GM18870 (cell line): ENCODE results near the gene ZNF418.
A peak's percentile ranks its signal among the peaks of the same experiment; 100 is the strongest.

Source experiments
- ATAC-seq: cut with Tn5 transposase; IDR thresholded peaks from one replicate; pipeline ENCODE4 v1.9.1; 2021; ENCODE audit warnings: moderate library complexity; ENCODE audit not compliant: unreplicated experiment

Gene ZNF418

GRCh38 chr19:57934820-57935665, at the start of gene ZNF418:
ZNF418 (minus strand) TSS chr19:57935402; CDS start chr19:57933822, 1,580 bp downstream.
- peak; percentile 68 for ATAC-seq

DNA sequence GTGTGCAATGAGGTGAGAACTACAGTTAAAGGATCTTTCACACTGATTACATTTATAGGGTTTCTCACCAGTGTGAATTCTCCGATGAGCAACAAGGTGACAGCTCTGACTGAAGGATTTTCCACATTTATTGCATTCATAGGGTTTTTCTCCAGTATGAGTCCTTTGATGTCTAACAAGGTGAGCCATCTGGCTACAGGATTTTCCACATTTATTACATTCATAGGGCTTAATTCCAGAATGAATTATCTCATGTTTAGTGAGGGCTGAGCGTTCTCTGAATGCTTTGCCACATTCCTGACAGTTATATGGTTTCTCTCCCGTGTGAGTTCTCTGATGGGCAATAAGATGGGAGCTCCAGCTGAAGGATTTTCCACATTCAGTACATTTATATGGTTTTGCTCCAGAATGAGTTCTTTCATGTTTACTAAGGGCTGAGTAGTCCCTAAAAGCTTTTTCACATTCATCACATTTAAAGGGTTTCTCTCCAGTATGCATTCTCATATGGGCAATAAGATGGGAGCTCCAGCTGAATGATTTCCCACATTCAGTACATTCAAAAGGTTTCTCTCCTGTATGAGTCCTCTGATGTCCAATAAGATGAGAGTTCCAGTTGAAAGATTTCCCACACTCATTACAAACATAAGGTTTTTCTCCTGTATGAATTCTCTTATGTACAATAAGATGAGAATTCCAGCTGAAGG, 43.5 kb upstream of the ZNF418 start:
- no peak for ATAC-seq

- no peak for ATAC-seq
Observed at GRCh38 chr19:57974434-57974833, 39.2 kb upstream of the ZNF418 start, which contains the start of gene C19orf18. C19orf18 (minus strand) TSS chr19:57974534; CDS start chr19:57974432, 102 bp downstream.

DNA sequence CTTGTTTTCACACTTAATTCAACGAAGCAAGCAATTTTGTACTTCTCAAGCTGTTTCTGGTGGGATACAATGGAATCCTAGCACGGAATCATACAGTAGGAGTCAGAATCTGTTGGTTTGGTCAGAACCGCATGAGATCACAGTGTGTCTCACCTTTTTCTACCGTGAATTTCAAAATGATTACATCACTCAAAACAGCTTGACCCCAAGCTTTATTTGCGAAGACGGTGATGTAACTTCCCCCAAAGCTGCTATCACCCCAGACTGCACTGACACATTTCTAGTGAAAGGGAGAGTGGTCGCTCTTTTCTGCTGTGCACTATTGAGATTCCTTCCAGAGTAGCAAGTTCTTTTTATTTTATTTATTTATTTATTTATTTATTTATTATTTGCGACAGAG, 29.6 kb upstream of the ZNF418 start:
- ATAC-seq = no peak

DNA sequence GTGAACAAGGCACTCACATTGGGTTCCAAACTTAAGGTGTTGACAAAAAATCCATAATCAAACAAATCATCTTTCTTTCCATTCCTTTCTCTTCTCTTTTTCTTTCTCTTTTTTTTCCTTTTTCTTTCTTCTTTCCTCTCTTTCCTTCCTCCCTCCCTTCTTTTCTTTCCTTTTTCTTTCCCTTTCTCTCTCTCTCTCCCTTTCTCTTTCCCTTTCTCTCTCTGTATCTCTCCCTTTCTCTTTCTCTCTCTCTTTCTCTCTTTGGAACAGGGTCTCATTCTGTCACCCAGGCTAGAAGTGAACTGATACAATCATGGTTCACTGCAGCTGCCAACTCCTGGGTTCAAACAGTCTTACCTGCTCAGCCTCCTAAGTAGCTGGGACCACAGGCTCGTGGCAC, 26.6 kb upstream of the ZNF418 start:
- ATAC-seq = no peak

GRCh38 chr19:57954996-57955395, 19.8 kb upstream of the ZNF418 start:
- ATAC-seq = no peak

DNA sequence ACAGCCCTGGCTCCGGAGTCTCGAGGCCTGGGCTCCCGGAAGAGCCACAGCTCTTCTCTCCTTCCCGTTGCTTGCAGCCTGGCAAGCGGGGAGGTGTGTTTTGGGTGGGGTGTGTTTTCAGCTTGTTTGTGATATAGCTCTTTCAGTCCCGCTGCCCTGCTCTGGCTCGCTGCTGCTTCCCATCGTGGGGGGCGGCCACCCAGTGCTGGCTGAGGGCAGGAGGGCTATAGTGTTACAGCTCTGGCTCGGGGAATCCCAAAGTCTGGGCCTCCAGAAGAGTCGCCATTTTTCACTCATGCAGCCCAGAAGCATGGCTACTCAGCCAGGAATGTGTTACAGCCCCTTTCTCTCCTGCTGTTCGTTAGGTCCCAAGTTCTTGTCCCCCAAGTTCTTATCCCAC, 14.5 kb upstream of the ZNF418 start:
- no peak for ATAC-seq

DNA sequence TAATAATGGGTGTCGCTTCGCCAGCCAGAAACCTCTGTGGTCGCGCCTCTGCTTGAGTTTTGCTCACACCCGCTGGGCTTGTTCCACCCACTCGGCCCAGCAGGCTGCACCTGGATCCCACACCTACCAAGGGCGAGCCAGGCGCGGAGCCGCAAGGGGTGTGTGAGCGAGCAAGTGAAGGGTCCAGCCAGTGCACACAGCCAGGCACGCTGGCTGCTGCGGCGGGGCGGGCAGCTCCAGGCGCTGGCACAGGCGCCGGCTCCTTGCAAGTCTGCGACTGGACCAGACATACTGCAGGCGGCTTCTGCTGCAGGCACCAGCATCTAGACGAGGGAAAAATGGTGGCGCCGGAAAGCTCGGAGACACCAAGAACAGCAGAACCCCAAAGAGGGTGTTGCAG, 14.1 kb upstream of the ZNF418 start:
- no peak for ATAC-seq

GRCh38 chr19:57947419-57948134, 12.4 kb upstream of the ZNF418 start, which contains the start of gene ZNF256:
ZNF256 (minus strand) TSS chr19:57947706; CDS start chr19:57947474, 232 bp downstream.
- peak; percentile 84 for ATAC-seq

DNA sequence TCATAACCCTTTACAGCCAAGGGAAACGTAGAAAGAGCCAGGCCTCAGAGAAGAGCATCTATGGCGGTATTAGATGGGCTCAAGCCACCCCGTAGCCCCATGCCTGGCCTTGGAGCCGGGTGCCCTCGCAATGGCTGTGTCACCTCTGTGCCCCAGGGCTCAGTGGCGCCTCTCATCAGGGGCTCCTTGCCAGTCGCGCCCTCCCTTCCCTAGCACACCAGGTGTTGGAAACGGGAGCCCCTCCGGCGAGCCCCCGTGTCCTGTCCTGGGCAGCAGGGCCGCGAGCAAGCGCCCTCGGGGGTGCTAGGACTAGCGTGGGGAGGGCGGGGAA, 11.9 kb upstream of the ZNF418 start:
- ATAC-seq = no peak

GRCh38 chr19:57946316-57946715, 11.1 kb upstream of the ZNF418 start:
- no peak for ATAC-seq

- no peak for ATAC-seq
Observed at GRCh38 chr19:57941593-57941992, 6.4 kb upstream of the ZNF418 start.

- no peak for ATAC-seq
Observed at GRCh38 chr19:57935731-57936130, 529 bp upstream of the ZNF418 start.

DNA sequence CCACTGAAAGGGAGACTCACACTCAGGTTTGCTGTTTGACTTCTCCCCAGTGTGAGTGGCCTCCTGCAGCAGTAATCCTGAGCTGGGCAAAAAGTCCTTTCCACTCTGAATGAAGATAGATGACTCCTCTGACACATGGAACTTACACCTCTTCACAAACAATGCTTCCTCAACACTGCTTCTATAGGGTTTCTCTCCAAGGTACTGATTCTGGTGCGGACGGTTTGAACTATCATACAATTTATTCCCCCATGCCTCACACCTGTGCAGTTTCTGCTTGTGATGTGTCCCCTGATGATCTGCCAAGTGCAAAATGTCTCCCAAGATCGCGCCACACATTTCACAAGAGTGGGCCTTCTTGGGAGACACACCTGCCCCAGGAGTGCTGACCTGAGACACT, 7.6 kb downstream of the ZNF418 start:
- no peak for ATAC-seq

GRCh38 chr19:57916168-57916995, 18.8 kb downstream of the ZNF418 start, which contains the start of gene ZNF417:
ZNF417 (minus strand) TSS chr19:57916592; CDS start chr19:57916411, 181 bp downstream.
- ATAC-seq = peak; percentile 93

- no peak for ATAC-seq
Observed at GRCh38 chr19:57914531-57914930, 20.7 kb downstream of the ZNF418 start.

GRCh38 chr19:57907394-57907793, 27.8 kb downstream of the ZNF418 start:
- no peak for ATAC-seq

- ATAC-seq = no peak
Observed at GRCh38 chr19:57905258-57905657, 29.9 kb downstream of the ZNF418 start.

DNA sequence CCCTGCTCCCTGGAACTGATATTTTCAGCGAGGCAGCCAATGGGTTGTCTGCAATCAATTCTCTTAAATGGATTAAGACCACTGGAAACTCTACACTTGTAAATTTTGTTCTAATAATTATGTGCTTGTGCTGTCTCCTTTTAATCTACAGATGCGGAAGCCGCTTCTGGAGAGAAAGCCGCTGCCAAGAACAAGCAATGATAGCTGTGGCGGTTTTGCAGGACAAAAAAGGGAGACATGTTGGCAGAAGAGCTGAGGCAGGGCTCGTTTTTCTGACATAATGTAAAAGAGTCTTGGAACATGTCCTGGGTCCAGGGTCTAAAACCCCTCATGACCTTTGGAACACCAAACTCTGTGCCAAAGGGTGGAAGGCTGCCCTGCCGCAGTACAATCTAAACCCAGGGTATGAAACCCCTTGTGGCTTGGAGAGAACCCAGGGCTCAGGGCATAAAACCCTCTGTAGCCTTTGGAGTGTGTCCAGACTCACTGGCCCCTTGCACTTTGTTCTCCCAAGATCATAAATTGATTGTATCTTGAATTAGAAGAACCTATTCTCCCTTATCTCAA, 31.5 kb downstream of the ZNF418 start:
- ATAC-seq = no peak

DNA sequence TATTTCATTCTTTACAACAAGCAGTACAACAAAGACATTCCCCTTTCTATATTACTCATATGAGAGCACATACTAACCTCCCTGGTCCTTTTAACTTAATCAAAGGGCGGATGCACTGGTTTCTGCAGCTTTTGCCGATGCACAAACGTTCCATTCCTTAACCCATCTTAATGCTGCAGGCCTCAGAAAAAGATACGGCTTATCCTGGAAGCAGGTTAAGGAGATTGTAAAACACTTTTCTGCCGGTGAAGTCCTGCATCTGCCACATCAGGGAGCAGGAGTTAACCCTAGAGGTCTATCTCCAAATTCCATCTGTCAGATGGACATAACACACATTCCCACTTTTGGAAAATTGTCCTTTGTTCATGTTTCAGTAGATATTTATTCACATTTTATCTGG, 34.9 kb downstream of the ZNF418 start:
- no peak for ATAC-seq
